Fibroblast of the conjunctiva (primary cell): ENCODE results near the gene MAB21L4.
A peak's percentile ranks its signal among the peaks of the same experiment; 100 is the strongest.
"Not testable (repeated sequence)": the region's sequence is repeated elsewhere in the genome, so short reads cannot be mapped to it uniquely, and the experiment has no call there.

ENCODE experiments used
- DNase-seq: peaks from one replicate; pipeline ENCODE4 v3.0.0-alpha.2; 2010; ENCODE audit warnings: low read depth

Gene MAB21L4

GRCh38 chr2:240857039-240858008 lies 38.6 kb downstream of the MAB21L4 start:
- no peak for DNase-seq

GRCh38 chr2:240856151-240856980 lies 39.6 kb downstream of the MAB21L4 start:
- DNase-seq, result no peak

- DNase-seq, result no peak
These were observed 40.3 kb downstream of the MAB21L4 start for GRCh38 chr2:240855670-240856069.

- DNase-seq, result no peak
These were observed 43.2 kb downstream of the MAB21L4 start for GRCh38 chr2:240852671-240853314.

GRCh38 chr2:240851078-240851991 lies 44.6 kb downstream of the MAB21L4 start:
- peak; percentile 60 for DNase-seq

GRCh38 chr2:240850756-240851077 lies 45.2 kb downstream of the MAB21L4 start:
- DNase-seq, result no peak

- DNase-seq, result no peak
These were observed 45.9 kb downstream of the MAB21L4 start for GRCh38 chr2:240850026-240850425.

- DNase-seq, result no peak
These were observed 46.9 kb downstream of the MAB21L4 start for GRCh38 chr2:240848900-240849680.

- DNase-seq, result no peak
These were observed 48.1 kb downstream of the MAB21L4 start for GRCh38 chr2:240847817-240848216.

- DNase-seq, result no peak
These were observed 48.9 kb downstream of the MAB21L4 start for GRCh38 chr2:240846873-240847595.

GRCh38 chr2:240846309-240846708 lies 49.6 kb downstream of the MAB21L4 start:
- not testable (repeated sequence) for DNase-seq

GRCh38 chr2:240840435-240841060 lies 55.4 kb downstream of the MAB21L4 start:
- DNase-seq, result peak; percentile 35

- no peak for DNase-seq
These were observed 56.5 kb downstream of the MAB21L4 start for GRCh38 chr2:240839152-240840143.

GRCh38 chr2:240837621-240838020 lies 58.3 kb downstream of the MAB21L4 start:
- no peak for DNase-seq

GRCh38 chr2:240836781-240837467 lies 59.0 kb downstream of the MAB21L4 start:
- DNase-seq, result no peak
